ENCODE results near the gene SH3D19.
"Not testable (repeated sequence)": the region's sequence is repeated elsewhere in the genome, so short reads cannot be mapped to it uniquely, and the experiment has no call there.

Gene SH3D19

GRCh38 chr4:151325111-151325948 is at the start of gene SH3D19:
TSS of gene SH3D19 (minus strand) at chr4:151325605. CDS start at chr4:151325352, 253 bp downstream.
- DNase-seq (ENCODE audit: low read depth): no peak

- peak; percentile 54 for DNase-seq (ENCODE audit: low read depth)
Measured at GRCh38 chr4:151362404-151363164, 37.2 kb upstream of the SH3D19 start.

GRCh38 chr4:151361966-151362365 is 36.6 kb upstream of the SH3D19 start:
- no peak for DNase-seq (ENCODE audit: low read depth)

- DNase-seq (ENCODE audit: low read depth): no peak
Measured at GRCh38 chr4:151361126-151361525, 35.7 kb upstream of the SH3D19 start.

GRCh38 chr4:151359576-151359975 is 34.2 kb upstream of the SH3D19 start:
- DNase-seq (ENCODE audit: low read depth): no peak

- DNase-seq (ENCODE audit: low read depth): no peak
Measured at GRCh38 chr4:151358266-151358665, 32.9 kb upstream of the SH3D19 start.

GRCh38 chr4:151356510-151356909 is 31.1 kb upstream of the SH3D19 start:
- no peak for DNase-seq (ENCODE audit: low read depth)

GRCh38 chr4:151355155-151355554 is 29.8 kb upstream of the SH3D19 start:
- DNase-seq (ENCODE audit: low read depth): no peak

- DNase-seq (ENCODE audit: low read depth): no peak
Measured at GRCh38 chr4:151347490-151348235, 22.3 kb upstream of the SH3D19 start.

- no peak for DNase-seq (ENCODE audit: low read depth)
Measured at GRCh38 chr4:151344948-151345347, 19.5 kb upstream of the SH3D19 start.

- no peak for DNase-seq (ENCODE audit: low read depth)
Measured at GRCh38 chr4:151340751-151341385, 15.5 kb upstream of the SH3D19 start.

GRCh38 chr4:151339467-151339866 is 14.1 kb upstream of the SH3D19 start:
- no peak for DNase-seq (ENCODE audit: low read depth)

- no peak for DNase-seq (ENCODE audit: low read depth)
Measured at GRCh38 chr4:151331276-151332042, 6.1 kb upstream of the SH3D19 start.

GRCh38 chr4:151329217-151330007 is 4.0 kb upstream of the SH3D19 start:
- no peak for DNase-seq (ENCODE audit: low read depth)

- DNase-seq (ENCODE audit: low read depth): no peak
Measured at GRCh38 chr4:151325949-151326246, 493 bp upstream of the SH3D19 start.

GRCh38 chr4:151324752-151325110 is 674 bp downstream of the SH3D19 start:
- no peak for DNase-seq (ENCODE audit: low read depth)

- no peak for DNase-seq (ENCODE audit: low read depth)
Measured at GRCh38 chr4:151324124-151324751, 1.2 kb downstream of the SH3D19 start.

GRCh38 chr4:151323667-151324066 is 1.7 kb downstream of the SH3D19 start:
- no peak for DNase-seq (ENCODE audit: low read depth)

GRCh38 chr4:151322570-151322969 is 2.8 kb downstream of the SH3D19 start:
- no peak for DNase-seq (ENCODE audit: low read depth)

GRCh38 chr4:151322161-151322560 is 3.2 kb downstream of the SH3D19 start:
- DNase-seq (ENCODE audit: low read depth): not testable (repeated sequence)

Measured in stimulated activated CD8-positive, alpha-beta memory T cell treated with anti-CD3 and anti-CD28 coated beads, Interleukin-12 subunit alpha, Interleukin-12 subunit beta, amount 100 ng/mL, for 1 hour (primary cell).